GM10266 (cell line): ENCODE data around the gene CSTPP1.
"Not testable (repeated sequence)": the region's sequence is repeated elsewhere in the genome, so short reads cannot be mapped to it uniquely, and the experiment has no call there.

ENCODE experiments used
- DNase-seq: peaks from one replicate; pipeline ENCODE4 v3.0.0; 2012; ENCODE audit errors: extremely low spot score
- CTCF ChIP-seq: IDR thresholded peaks from 2 replicates; pipeline ENCODE4 v1.5.1; 2012; ENCODE audit warnings: mild to moderate bottlenecking, low read depth; ENCODE audit not compliant: control insufficient read depth, insufficient read depth; ENCODE audit errors: missing control alignments

The CSTPP1 gene

GRCh38 chr11:47187723-47188122, 251.2 kb downstream of the CSTPP1 start:
- DNase-seq: no peak
- no peak for TF ChIP-seq CTCF

DNA sequence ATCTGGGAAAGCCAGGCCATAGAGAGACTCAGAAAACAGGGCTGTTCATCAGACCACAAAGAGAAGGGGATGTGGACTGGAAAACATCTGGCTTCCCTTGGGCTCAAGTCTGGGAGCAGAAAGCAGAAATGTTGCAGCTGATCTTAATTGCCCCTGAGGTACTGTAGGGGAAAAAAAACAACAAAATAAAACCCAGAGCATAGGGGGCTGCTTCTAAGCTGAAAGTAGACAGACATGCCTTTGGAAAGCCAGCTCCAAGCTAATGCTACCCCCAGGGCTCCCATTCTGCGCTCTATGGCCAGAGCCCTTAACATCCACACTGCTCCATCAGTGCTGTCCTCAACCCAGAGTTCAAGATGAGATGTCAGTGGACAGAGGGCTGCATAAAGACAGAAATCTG, 251.7 kb downstream of the CSTPP1 start:
- no peak for DNase-seq
- TF ChIP-seq CTCF: no peak

DNA sequence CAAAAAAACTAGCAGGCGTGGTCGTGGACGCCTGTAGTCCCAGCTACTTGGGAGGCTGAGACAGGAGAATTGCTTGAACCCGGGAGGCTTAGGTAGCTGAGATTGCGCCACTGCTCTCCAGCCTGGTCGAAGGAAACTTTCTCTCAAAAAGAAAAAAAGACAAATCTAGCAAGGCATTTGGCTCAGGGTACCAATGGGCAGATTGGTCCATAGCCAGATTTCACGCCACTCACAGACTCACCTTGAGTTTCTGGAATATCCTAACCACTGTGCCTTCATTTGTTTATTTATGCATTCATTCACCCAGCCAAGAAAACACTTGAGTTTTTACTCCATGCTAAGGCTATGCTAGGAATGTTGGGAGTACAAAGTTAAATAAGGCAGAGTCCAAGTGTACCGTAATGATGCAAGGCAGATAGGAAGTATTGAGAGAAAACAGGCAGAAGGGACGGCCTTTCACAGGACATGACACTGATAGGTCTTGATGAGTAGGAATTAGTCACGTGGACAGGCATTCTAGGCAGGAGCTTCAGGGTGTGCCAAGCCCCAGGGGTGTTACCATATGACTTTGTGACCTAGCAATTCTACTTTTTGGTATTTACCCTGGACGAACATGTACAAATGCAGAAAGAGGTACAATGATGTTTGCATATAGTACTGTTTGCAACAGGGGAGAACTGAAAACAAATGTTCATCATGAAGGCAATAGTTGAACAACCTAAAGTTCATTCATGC, 252.7 kb downstream of the CSTPP1 start:
- DNase-seq: no peak
- TF ChIP-seq CTCF: no peak

GRCh38 chr11:47191137-47191536, 254.6 kb downstream of the CSTPP1 start:
- DNase-seq: not testable (repeated sequence)

DNA sequence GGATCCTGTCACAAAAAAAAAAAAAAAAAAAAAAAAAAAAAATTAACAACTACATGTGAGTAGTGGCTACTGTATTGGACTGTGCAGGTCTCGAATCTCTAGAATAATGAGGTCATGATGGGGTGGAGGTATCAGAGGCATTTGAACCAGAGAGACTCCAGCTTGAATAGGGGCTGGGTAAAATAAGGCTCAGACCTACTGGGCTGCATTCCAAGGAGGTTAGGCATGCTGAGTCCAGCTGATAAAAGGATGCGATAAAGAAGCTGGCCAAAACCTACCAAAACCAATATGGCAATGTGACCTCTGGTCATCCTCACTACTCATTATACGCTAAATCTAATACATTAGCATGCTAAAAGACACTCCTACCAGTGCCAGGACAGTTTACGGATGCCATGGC, 255.6 kb downstream of the CSTPP1 start:
- no peak for DNase-seq
- TF ChIP-seq CTCF: no peak

- not testable (repeated sequence) for DNase-seq
Observed at GRCh38 chr11:47198161-47198560, 261.6 kb downstream of the CSTPP1 start.

DNA sequence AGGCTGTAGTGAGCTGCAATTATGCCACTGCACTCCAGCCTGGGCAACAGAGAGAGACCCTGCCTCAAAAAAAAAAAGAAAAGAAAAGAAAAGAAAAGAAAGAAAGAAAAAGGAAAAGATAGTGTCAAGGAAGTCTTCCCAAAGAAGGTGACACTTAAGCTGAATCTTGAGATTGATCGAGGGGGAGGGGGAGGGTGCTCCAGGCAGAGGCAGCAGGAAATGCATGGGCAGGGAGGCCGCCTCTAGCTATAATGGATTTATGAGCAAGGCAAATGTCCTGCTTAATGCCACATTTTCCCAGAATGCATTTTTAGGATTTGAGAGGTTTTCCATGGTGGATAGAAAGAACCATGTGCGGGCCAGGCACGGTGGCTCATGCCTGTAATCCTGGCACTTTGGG, 264.5 kb downstream of the CSTPP1 start:
- TF ChIP-seq CTCF: no peak

GRCh38 chr11:47202576-47202975, 266.0 kb downstream of the CSTPP1 start:
- no peak for DNase-seq
- TF ChIP-seq CTCF: no peak

More for the DNA sequence above, 264.5 kb downstream of the CSTPP1 start:
- no peak for DNase-seq
